Activated CD4-positive, alpha-beta T cell treated with anti-CD3 and anti-CD28 coated beads for 24 hours (primary cell): ENCODE measurements around the gene NAALADL2.
"Not testable (repeated sequence)": the region's sequence is repeated elsewhere in the genome, so short reads cannot be mapped to it uniquely, and the experiment has no call there.

Experiments
- DNase-seq, 2 donors: peaks; one replicate each; pipeline ENCODE4 v3.0.0-alpha.2; 2020; ENCODE audit warnings: low read depth in 2 of 2

The NAALADL2 gene

GRCh38 chr3:175131866-175132265 lies 272.7 kb downstream of the NAALADL2 start:
- not testable (repeated sequence) for DNase-seq

- DNase-seq, result not testable (repeated sequence)
These were observed 273.6 kb downstream of the NAALADL2 start for GRCh38 chr3:175132706-175133105.

GRCh38 chr3:175144368-175144767 lies 285.2 kb downstream of the NAALADL2 start:
- no peak for DNase-seq

- DNase-seq, result no peak
These were observed 287.1 kb downstream of the NAALADL2 start for GRCh38 chr3:175146258-175146657.

GRCh38 chr3:175149675-175150074 lies 290.5 kb downstream of the NAALADL2 start:
- no peak for DNase-seq

- no peak for DNase-seq
These were observed 291.8 kb downstream of the NAALADL2 start for GRCh38 chr3:175150812-175151401.

GRCh38 chr3:175153595-175153994 lies 294.5 kb downstream of the NAALADL2 start:
- DNase-seq, result no peak

GRCh38 chr3:175155172-175155571 lies 296.0 kb downstream of the NAALADL2 start:
- DNase-seq, result no peak

GRCh38 chr3:175159202-175159601 lies 300.1 kb downstream of the NAALADL2 start:
- no peak for DNase-seq

- DNase-seq, result no peak
These were observed 302.2 kb downstream of the NAALADL2 start for GRCh38 chr3:175161291-175161690.

GRCh38 chr3:175163686-175164085 lies 304.6 kb downstream of the NAALADL2 start:
- DNase-seq, result no peak

- DNase-seq, result not testable (repeated sequence)
These were observed 314.0 kb downstream of the NAALADL2 start for GRCh38 chr3:175173117-175173516.

- no peak for DNase-seq
These were observed 317.4 kb downstream of the NAALADL2 start for GRCh38 chr3:175176556-175176955.

GRCh38 chr3:175179055-175179454 lies 319.9 kb downstream of the NAALADL2 start:
- no peak for DNase-seq

- no peak for DNase-seq
These were observed 325.3 kb downstream of the NAALADL2 start for GRCh38 chr3:175184392-175184791.

GRCh38 chr3:175185903-175186302 lies 326.8 kb downstream of the NAALADL2 start:
- no peak for DNase-seq

GRCh38 chr3:175186511-175186910 lies 327.4 kb downstream of the NAALADL2 start:
- DNase-seq, result no peak

- DNase-seq, result no peak
These were observed 328.5 kb downstream of the NAALADL2 start for GRCh38 chr3:175187586-175187985.

GRCh38 chr3:175192536-175192935 lies 333.4 kb downstream of the NAALADL2 start:
- no peak for DNase-seq

GRCh38 chr3:175193815-175194518 lies 334.8 kb downstream of the NAALADL2 start:
- DNase-seq, result no peak

GRCh38 chr3:175198991-175199783 lies 340.1 kb downstream of the NAALADL2 start:
- no peak for DNase-seq

- no peak for DNase-seq
These were observed 340.8 kb downstream of the NAALADL2 start for GRCh38 chr3:175199961-175200360.
